Cortex of kidney (tissue), 1 donor: ENCODE measurements around the gene RASSF6.
"Not testable (repeated sequence)": the region's sequence is repeated elsewhere in the genome, so short reads cannot be mapped to it uniquely, and the experiment has no call there.

Experiments
- DNase-seq: peaks from one replicate; lab custom pipeline; 2025; lab: John Stamatoyannopoulos, UW

Gene RASSF6, protein sequence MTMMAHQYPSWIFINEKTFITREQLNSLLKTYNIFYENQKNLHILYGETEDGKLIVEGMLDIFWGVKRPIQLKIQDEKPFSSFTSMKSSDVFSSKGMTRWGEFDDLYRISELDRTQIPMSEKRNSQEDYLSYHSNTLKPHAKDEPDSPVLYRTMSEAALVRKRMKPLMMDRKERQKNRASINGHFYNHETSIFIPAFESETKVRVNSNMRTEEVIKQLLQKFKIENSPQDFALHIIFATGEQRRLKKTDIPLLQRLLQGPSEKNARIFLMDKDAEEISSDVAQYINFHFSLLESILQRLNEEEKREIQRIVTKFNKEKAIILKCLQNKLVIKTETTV

DNA sequence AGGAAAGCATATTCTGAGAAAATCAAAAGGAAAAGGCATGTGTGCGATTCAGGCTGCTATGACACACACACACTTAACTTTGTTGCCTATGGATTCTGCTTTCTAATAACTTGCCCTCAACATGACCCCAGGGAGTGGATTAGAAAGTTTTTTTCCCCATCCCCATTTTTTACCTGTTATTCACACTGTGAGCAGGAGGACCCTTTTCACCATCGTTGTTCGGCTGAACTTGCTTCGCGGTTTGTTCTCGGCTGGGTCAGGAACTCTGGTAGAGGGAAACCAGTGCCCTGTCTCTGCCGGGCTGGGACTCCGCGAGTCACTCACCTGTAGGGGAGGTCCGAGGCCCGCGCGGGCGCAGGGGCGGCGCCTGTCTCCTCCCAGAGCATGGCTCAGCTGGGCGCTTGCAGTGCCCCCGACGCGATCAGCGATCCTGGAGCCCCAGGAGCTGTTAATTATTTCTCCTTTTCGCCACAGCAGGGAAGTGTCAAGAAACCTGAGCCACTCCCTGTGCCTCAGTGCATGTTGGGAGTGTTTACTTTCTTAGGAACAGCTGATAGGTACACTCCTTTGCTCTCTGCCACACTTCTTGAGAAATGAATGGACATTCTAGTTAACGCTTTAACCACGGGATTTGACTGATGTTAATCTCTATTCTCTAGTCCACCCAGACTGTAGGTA lies at the start of gene RASSF6:
Gene RASSF6, minus strand, starts transcription at position 322 of the 678 bp plus-strand sequence. CDS start 8,641 bp downstream, outside the sequence.
- no peak for DNase-seq

DNA sequence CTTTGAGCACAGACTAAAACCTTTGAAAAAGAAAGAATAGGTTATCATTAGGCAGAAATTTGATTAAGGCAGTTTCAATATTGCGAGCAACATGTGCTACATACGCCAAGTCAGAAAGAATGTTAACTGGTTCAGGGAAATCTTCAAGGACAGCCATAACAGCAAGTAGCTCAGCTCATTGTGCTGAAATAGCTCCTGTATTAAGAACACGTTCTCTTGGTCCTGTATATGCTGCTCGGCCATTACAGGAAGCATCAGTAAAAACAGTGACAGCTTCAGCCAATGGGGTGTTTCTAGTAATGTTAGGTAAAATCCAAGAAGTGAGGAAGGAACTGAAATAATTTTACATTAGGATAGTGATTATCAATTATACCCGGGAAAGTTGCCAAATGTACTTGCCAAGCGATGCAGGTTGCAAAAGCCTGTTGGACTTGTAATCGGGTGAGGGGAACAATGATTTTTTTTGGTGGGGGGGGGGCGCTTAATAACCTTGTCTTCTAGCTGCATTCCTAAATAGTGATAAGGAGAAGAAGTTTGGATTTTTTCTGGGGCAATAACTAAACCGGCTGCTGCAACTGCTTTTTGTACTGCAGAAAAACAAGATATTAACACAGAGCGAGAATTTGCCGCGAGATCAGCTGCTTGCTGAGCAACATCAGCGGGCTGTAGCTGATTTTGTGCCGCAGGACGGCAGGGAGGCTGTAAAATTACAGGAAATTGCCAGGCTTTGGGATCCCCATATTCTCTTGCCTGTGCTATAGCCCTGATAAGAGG lies 49.4 kb upstream of the RASSF6 start:
- DNase-seq, result no peak

DNA sequence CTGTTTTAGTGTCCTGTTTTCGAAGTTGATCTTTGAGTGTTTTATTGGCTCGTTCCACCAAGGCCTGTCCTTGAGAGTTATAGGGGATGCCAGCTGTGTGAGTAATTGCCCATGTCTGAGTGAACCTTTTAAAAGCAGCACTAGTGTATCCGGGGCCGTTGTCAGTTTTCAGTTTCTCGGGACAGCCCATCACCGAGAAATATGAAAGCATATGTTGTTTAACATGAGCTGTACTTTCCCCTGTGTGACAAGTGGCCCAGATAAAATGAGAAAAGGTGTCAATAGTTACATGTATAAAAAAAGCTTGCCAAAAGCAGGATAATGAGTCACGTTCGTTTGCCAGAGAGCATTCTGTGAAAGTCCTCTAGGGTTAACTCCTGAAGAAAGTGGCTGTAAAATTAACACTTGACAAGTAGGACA lies 48.6 kb upstream of the RASSF6 start:
- no peak for DNase-seq

DNA sequence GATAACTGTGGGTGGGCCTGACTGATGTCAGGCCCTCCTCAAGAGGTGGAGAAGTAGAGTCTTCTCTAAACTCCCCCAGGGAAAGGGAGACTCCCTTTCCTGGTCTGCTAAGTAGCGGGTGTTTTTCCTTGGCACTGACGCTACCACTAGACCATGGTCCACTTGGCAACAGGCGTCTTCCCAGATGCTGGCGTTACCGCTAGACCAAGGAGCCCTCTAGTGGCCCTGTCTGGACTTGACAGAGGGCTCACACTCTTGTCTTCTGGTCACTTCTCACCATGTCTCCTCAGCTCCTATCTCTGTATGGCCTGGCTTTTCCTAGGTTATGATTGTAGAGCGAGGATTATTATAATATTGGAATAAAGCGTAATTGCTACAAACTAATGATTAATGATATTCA lies 45.7 kb upstream of the RASSF6 start:
- not testable (repeated sequence) for DNase-seq

DNA sequence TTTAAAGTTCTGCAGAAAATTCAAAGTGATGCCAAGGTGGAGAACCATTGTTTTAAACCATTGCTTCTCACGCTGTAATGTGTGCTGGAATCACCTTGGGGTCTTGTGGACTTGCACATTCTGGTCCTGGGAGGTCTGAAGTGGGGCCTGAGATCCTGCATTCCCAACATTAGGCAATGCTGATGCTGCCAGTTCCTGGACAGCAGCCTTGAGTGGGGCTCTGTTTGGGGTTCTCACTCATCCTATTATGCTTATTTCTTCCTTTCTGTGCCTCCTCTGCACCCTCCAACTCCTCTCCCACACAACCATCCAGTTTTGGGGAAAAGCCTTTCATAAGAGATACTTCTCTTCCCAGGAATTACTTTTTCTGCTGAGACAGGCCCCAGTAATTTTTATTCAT lies 44.2 kb upstream of the RASSF6 start:
- no peak for DNase-seq

DNA sequence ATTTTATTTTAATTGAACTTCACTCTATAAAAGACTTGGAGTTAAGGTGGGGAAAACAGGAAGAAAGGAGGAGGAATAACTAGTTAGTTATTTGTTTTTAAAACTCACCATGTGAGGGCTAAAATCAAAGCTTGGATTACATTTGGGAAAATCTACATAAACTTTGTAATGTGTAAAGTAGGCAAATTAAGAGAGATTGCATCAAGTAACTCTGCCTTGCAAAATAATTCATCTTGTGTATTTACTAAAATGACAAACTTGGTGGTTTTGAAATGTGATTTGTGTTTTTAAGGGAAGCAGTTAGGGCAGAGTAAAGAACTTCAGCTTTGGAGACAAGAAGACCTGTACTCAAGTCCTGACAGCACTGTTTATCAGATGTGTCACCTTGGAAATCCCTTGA lies 43.3 kb upstream of the RASSF6 start:
- no peak for DNase-seq

DNA sequence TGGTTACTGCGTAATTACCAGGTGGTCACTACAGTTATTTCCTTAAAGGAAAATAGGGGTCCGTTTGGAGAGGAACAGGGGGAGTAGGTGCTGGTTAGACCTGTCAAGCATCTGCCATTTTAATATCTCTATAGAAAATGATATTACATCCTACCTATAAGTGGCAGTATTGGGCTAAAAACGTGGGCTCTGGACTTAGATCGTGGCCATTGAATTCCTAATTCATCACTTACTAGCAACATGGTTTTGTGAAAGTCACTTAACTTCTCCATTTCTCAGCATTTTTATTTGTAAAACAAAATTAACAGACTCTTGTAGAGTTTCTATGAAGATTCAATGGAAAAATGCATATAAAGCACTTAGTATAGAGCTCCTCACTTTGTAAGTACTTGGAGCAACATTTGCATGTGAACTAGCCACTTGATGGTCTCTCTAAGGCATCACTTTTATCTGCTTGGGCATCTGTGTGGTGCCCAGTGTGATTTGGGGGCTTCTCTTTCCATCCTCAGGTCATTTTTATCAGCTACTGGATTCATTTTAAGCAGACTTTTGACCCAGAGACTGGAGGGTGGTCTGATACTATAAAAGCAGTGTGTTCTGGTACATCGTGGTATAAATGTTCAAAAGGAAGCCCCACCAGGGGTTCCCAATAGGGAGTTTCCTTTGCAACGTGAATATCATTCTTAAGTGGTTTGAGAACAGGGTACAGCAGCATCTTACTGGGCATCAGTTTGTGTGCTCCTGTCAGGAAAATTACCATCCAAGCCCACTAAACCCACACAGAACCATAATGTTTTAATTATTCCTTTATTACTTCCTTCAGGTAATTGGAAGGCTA lies 42.7 kb upstream of the RASSF6 start:
- DNase-seq, result no peak

DNA sequence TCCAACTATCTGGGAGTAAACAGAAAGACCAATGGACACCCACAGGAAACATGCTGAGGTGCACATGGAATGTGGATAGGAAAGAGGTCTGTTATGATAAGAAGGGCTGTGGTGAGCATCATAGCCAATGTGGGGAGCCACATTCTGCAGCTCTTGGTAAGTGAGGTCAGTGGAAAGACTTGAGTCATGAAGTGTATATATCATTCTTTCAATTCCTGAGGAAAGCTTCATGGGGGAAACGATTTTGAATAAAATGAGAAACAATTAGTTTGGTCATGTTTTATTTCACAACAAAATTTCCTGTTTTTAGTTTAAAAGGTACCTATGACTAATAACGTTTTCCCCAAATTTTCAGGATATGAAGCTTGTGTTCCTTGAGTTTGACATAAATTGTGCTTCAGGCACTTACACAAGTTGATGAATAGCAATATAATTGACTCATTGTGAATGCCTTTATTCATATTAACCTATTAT lies 41.4 kb upstream of the RASSF6 start:
- no peak for DNase-seq

DNA sequence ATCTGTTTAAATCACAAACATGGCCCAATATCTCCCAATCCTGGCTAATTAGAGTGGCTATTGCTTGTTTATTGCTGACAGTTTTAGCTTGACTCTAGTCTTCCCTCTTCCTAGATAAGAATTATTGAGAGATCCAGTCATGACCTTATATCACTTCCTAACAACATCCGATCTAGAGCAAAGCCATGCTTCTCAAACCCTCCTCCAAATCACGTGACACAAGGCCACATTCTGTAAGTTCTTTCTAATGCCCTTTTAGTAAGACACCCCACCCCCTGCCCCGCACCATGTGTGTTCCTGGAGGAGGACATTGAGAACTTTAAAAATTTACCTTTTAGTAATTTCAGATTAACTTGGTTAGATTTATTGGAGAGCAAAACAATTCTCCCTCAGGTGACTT lies 40.6 kb upstream of the RASSF6 start:
- DNase-seq, result no peak

DNA sequence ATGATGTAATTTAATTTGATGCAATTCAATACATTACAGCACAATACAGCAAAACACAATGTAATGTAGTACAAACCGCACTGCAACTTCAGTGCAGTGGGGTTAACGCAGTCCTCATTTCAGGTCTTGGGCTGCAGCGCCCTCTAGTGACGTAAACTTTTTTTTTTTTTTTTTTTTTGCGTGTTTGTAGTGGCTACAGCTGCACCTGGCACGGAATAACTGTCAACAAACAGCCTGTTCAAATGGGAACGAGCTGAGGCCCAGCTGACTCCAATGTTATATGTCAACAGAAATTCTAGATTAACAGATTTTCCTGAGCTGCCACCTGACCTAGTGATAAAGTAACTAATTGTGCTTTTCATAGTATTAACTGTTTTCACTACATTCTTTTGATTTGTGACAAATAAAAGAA lies 33.5 kb upstream of the RASSF6 start:
- no peak for DNase-seq

DNA sequence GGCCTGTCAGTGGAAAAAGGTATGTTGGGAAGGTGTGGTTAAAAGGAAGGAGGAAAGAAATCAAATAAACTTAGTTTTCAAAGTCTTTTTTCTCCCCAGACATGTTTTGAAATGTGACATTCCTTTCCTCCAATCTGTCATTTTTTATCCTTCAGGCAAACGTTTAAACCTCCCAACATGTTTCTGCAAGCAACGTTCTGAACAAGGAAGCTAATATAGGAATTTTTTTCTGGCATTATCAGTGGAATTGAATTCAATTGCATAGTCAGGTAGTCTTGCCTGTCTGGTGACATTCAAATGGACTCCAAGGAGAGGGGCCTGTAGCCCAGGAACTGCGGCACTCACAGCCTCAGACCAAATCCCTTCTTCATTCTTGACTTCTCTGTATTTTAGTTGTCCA lies 30.0 kb upstream of the RASSF6 start:
- DNase-seq, result no peak

DNA sequence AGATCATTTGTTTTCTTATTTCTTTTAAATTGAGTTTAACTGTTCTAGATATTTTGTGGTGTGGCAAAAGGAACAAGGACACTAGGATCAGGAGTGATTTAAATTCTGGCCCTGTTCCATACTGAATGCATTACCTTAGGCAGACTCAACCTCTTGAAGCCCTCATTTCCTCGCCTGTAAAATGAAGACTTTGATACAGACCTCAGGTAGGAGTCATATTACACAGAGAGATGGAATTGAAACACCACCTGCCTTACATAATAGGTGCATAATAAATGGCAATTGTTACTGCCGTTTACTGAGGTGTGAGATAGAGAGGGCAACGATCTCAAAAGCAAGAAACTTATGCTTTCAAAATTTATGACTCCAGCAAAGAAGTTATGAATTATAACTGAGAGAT lies 28.2 kb upstream of the RASSF6 start:
- no peak for DNase-seq

DNA sequence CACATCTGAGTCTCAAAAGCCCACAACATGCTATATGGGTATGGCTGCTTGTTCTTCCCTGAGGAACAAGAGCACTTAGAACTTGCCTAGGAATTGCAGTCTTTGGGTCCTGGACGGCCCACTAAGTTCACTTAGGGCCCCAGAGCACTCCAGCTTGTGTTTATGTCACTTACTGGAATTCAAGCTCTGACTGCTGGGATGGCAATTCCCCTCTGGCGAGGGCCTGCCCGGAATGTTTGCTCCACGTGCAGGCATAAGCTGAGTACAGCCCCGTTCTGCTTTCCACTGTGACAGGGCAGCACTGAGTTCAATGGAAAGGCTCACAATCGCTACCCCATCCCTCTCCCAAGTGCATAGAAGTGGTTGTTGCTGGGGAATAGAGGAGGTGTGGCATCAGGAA lies 25.9 kb upstream of the RASSF6 start:
- DNase-seq, result no peak

DNA sequence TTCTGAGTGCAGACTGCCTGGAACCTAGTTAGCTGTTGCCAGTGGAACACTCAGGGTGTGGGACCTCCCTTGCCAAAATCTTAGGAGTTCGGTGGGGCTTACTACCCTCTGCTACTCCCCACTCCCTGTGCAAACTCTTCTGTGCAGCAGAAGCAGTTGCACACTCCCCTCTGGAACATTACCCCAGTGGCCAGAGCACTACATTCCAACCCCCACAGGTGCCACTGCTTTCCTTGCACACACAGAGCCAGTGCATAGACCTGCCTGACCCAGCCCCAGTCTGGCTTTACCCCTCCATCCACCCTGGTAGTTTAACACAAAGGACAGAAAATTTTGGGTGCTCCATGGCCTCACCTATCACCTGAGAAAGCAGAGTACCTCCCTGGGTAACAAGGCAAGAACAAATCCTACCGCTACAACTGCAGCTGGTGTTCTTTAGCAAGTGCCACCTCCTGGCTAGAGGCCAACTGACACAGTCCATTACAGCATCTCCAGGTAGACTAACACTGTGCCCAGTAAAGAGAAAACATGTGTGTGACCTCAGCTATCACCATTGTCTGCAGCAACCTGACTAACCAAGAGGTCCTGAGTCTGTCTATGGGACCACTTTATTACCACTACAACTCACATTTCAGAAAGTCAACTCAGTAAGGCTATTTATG lies 11.5 kb upstream of the RASSF6 start:
- no peak for DNase-seq

DNA sequence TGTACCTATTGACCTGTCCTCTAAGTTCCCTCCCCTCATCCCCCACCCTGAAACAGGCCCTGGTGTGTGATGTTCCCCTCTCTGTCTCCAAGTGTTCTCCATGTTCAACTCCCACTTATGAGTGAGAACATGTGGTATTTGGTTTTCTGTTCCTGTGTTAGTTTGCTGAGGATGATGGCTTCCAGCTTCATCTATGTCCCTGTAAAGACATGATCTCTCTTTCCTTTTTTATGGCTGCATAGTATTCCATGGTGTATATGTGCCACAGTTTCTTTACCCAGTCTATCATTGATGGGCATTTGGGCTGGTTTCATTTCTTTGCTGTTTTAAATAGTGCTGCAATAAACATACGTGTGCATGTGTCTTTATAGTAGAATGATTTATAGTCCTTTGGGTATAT lies 8.6 kb upstream of the RASSF6 start:
- DNase-seq, result not testable (repeated sequence)

DNA sequence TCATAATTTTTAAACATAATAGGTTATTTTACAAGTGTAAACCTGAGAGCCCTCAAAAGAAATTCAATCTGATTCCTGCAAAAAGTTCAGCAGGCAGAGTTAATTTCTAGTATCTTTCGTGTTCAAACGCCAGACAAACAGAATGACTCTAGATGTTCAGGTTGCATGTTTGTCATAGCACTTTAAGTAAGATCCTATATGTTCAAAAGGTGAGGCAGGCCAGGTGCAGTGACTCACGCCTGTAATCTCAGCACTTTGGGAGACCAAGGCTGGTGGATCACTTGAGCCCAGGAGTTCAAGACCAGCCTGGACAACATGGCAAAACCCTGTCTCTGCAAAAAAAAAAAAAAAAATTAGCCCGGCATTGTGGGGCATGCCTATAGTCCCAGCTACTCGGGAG lies 1.1 kb upstream of the RASSF6 start:
- no peak for DNase-seq

DNA sequence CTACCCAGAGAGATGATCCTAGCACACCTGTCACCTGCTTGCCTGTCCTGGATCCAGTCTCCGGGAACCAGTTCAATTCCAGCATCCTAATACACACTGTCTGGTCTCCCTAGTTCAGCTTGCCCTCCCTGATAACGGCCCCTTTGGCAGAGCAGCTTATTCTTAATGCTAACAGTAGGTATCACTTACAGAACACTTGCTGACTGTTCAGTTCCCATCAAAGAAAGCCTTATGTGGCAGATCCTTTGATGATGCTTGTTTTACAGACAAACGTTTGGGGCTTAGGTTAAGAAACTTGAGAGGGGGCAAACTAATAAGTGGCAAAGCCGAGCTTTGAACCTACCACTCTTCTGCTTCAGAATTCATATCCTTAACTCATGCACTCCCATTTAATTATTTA lies 890 bp downstream of the RASSF6 start:
- no peak for DNase-seq

DNA sequence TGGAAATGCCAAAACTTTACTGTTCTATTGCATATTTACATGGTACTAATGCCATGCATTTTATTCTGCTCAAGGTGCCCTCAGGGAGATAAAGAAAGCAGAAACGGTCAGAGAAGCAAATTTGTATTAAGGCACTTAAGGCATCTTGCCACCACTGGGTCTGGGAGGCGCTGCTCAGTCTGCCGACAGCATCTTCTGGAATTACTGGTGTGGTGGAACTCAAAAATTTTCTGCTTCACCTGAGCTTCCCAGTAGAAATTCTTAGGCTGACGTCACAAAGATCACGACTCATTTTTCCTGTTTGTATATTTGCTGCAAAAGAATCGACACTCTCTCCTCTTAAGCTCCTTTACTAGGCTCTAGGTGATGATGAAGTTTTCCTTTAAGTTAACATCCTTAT lies 3.0 kb downstream of the RASSF6 start:
- no peak for DNase-seq

DNA sequence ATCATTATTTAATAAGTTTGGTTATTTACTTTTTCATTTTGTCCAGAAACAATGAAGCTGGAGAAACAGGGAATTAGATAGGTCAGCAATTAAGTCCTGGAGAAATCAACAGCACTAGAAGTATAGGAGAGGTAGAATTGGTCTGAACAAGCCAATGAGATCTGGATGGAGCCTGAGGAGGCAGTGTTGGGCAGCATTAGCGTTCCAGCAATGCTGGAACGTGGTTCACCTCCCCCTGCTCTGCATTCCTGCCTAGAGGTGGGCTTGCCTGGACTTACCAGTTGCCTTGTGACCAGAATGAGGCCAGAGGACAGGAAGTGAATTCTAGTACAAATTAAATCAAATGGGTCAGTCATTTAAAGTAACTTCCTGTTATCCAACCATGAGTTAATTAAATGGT lies 4.6 kb downstream of the RASSF6 start:
- DNase-seq, result no peak

DNA sequence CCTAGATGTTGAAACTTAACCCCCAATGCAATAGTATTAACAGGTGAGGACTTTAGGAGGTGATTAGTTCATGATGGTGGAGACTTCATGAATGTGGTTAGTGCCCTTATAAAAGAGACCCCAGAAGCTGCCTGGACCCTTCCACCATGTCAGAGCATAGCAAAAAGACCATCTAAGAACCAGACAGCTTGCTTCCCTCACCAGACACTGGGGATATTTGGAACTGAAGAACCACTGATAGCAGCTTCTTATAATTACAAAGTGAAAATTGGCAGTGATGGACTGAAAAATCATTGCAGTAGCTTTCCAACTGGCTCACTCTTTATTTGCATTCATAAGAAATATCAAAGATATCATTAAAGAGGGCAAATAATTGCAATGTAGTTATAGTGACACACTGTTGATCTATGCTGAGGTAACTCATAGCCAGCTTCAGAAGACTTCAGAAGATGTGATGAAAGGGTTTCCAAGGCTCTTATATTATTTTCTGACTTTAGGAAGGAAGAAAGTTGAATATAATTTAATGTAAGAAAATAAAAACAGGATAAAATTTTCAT lies 5.8 kb downstream of the RASSF6 start:
- no peak for DNase-seq

DNA sequence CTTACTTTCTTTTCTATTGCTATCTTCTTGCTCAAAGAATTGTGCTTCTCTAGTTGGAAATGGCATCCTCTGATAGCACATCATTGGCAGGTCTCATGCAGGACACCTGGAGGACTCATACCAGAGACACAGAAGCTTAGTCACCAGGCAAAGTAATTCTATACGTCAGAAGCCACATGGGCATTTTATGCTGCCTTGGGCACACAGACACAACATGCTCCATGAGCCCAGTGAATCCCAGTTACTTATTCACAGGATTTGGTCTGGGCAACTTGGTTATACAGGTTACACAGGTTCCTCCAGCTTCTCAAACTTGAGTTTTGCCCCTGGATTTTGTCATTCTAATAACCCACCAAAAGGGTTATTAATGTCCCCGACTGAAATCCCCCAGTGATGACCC lies 7.1 kb downstream of the RASSF6 start:
- DNase-seq, result no peak
